ENCODE measurements around the gene NDFIP1.

NDFIP1 gene

DNA sequence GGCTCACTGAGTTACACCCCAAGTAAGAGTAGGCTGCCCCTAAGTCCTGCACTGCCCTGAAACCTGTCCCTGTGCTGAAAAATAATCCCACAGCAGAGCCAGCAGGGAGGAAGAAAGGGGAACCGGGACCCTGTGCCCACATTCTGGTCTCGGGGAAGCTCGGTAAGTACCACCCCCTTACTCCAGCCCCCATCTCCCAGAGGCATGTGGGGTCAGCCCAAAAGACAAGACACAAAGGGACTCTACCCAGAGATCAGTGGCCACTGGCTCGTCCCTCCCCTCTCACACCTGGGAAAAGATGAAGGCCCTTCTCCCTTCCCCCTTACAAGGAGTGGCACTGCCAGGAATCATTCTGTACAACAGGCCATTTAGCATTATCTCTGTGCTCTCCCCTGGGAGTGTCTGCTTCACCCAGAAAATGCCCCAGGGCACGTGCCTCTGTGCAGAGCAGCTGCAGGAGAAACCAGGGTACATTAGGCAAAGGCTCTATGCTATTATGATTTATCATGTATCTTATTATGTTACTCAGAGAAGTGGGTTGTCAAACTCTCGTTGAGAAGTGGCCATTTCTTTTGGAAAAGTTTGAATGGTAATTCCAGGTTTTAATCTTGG, 71.3 kb downstream of the NDFIP1 start:
- TF ChIP-seq, protein P1, sequence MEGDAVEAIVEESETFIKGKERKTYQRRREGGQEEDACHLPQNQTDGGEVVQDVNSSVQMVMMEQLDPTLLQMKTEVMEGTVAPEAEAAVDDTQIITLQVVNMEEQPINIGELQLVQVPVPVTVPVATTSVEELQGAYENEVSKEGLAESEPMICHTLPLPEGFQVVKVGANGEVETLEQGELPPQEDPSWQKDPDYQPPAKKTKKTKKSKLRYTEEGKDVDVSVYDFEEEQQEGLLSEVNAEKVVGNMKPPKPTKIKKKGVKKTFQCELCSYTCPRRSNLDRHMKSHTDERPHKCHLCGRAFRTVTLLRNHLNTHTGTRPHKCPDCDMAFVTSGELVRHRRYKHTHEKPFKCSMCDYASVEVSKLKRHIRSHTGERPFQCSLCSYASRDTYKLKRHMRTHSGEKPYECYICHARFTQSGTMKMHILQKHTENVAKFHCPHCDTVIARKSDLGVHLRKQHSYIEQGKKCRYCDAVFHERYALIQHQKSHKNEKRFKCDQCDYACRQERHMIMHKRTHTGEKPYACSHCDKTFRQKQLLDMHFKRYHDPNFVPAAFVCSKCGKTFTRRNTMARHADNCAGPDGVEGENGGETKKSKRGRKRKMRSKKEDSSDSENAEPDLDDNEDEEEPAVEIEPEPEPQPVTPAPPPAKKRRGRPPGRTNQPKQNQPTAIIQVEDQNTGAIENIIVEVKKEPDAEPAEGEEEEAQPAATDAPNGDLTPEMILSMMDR (IDR thresholded peaks at IDR 0.05), result no peak

DNA sequence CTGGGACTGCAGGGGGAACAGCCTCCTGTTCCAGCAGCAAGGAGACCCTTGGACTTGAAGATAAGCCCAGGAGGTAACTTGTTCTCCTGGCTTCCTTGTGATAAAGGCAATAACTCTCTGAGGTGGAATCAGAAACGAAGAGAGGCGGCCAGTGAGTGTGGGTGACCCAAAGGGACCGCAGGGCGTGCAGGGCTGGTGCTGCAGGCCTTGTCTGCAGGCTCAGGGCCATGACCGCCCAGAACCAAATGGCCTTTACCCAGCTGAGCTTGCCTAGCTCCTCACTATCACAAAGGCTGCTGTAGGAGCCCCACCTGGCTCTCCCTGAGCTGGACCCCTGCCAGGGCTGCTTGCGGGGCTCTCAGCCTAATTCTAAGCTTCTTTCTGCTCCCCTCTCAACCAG, 72.5 kb downstream of the NDFIP1 start:
- TF ChIP-seq, protein P1 (IDR thresholded peaks at IDR 0.05), result no peak

DNA sequence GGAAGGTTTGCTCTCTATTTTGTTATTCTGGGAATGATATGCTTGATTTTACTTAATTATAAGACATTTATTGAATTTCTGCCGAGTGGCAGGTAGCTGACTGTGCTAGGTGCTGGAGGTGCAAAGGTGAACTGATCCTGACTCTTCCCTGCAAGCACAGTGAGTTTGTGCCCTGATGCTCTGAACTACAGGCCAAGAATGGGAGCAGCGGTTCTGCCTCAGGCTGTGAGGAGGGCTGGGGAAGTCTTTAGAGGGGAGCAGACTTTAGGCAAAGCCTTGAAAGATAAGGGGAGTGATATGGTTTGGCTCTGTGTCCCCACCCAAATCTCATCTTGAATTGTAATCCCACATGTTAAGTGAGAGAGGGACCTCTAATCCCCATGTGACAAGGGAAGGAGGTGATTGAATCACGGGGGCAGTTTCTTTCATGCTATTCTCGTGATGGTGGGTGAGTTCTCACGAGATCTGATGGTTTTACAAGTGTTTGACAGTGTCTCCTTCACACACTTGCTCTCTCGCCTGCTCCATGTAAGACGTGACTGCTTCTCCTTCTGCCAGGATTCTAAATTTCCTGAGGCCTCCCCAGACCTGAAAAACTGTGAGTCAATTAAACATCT, 73.1 kb downstream of the NDFIP1 start:
- TF ChIP-seq, protein P1 (IDR thresholded peaks at IDR 0.05), result no peak

DNA sequence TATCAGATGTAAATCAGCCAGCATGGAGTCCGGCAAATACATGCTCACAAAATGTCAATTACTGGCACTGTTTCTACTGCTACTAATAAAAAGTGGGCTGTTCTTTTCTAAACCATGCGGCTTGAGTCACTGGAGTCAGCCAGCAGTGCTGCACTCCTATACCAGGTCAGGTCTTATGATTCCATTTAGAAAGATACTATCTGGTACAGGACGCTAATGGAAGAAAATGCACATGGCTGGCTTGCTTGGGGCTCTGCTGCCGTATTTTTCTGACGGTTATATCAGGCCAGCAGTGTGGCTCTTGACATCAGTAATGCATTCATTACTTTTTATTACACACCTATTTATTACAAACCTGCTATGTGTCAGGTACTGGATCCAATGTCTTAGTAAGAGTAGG, 74.3 kb downstream of the NDFIP1 start:
- TF ChIP-seq, protein P1 (IDR thresholded peaks at IDR 0.05), result no peak

DNA sequence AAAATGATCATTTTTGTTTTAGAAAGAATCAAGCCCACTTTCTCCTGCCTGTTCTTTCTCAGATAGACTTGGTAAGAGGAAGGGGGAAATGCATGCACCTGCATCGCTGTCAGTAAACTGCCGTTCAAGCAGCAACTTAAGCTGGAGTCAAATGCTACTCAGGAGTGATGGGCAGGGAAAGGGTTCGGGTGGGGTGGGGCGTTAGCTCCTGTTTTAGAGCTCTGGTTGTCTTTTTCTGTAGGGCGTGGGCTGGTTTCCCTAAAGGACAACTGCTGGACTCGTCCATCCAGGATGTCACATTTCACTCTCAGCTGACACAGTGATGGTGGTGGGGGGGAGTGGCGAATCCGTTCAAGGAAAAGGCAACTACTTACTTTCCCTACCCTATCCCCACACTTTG, 75.0 kb downstream of the NDFIP1 start:
- TF ChIP-seq, protein P1 (IDR thresholded peaks at IDR 0.05), result no peak

DNA sequence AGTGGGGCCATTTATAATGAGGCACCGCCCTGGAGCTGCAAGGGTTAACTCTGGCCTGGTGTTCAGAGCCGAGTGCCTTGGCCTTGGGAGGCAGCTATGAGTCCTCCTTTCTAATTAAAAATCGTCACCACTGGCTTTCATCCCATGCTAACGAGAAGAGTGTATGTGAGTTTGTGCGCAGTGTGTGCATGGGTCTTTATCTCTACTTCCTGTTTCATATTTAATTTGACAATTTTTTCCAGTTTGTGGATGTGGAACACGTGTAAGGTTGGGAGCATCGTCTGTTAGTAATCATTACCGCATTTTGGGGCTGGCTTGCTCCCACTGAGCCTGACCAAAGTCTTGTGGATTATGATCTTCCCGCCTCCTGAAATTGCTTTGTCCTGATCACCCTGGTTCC, 76.4 kb downstream of the NDFIP1 start:
- TF ChIP-seq, protein P1 (IDR thresholded peaks at IDR 0.05), result no peak

DNA sequence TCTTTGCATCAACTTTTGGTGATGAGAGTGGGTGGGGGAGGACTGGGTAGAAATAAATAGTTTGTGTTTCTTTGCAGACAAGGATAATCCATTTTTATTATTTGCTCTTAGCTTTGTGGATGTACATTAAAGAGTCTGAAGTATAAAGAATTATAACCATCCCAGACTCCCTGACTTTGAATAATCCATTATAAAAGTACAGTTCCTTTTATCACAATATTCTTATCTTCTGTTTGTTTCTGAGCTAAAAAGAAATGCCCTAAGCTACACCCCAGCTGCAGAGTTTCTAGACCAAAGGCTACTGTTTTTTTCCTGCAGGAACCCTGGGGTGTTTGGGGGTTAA, 77.9 kb downstream of the NDFIP1 start:
- TF ChIP-seq, protein P1 (IDR thresholded peaks at IDR 0.05), result no peak
